Ovary (tissue), 9 donors: ENCODE measurements around the gene PIM2. TPM values are rescaled to one million over a fixed set of nuclear protein-coding genes. Genes with fewer than 3 reads are reported as not detected.

ENCODE experiments used
- DNase-seq, 5 donors: peaks; one replicate each; pipeline ENCODE4 v3.0.0-alpha.2; 2019 to 2020
- H3K27ac ChIP-seq, 2 donors: fragments of 200-600 bp; one replicate each; pipeline versions ENCODE4 v1.5.1 to v1.8.0; 2019 to 2022
- H3K27me3 ChIP-seq: fragments of 200-600 bp; one replicate; pipeline ENCODE4 v1.8.0; 2022
- H3K36me3 ChIP-seq: fragments of 200-600 bp; sonication (generic); one replicate; pipeline ENCODE4 v1.5.1; 2019
- H3K4me1 ChIP-seq: one replicate; pipeline ENCODE4 v1.8.1; 2013; ENCODE audit warnings: mild to moderate bottlenecking, moderate library complexity; ENCODE audit not compliant: insufficient read depth
- H3K4me3 ChIP-seq: fragments of 200-600 bp; sonication (generic); one replicate; pipeline ENCODE4 v1.5.1; 2017
- H3K9me3 ChIP-seq, 2 donors: fragments of 200-600 bp in 1 of 2; sonication (generic) in 1 of 2; one replicate each; pipeline versions ENCODE4 v1.5.1 to v1.8.1; 2013 to 2019; ENCODE audit warnings: mild to moderate bottlenecking in 1 of 2, moderate library complexity in 1 of 2
- EP300 ChIP-seq: sonication (generic); formaldehyde crosslinking; IDR thresholded peaks from one replicate; pipeline ENCODE4 v1.6.1; 2017; ENCODE audit warnings: antibody characterized with exemption
- POLR2A ChIP-seq: fragments of 450-650 bp; IDR thresholded peaks from one replicate; pipeline ENCODE4 v1.6.1; 2017; ENCODE audit warnings: antibody characterized with exemption, mild to moderate bottlenecking, moderate library complexity
- WGBS, 3 donors: extraction: QIAGEN DNeasy Blood & Tissue Kit in 1 of 3; methylation state at CpG; one replicate each; pipeline versions ENCODE4 v1.1.5 to v1.1.7; 2013 to 2017; 5-methylcytosine and 5-hydroxymethylcytosine counted together
- intact Hi-C, 4 donors: fragments of 100-400 bp; cut with DNase I; formaldehyde crosslinking; loops; one replicate each; pipeline versions ENCODE4 v1.11.0 to v1.15.1; 2022 to 2023
- polyA plus RNA-seq, 2 donors: library from polyadenylated mRNA; stranded (reverse); fragments of 200-250 nt in 1 of 2; fragments of 350-450 nt in 1 of 2; fragmentation: Illumina TruSeq in 1 of 2; extraction: RNeasy Lipid Tissue Mini Kit (QIAGEN cat#74804) in 1 of 2; gene quantifications; one replicate each; pipeline ENCODE4 v1.2.3, GENCODE V29; 2013 to 2014
- total RNA-seq, 7 donors: library from RNA; depleted of rRNA in 2 of 7; stranded (reverse); fragments of >200 nt in 2 of 7; fragmentation: NEBNext Ultra II Directional in 3 of 7; extraction: Animal tissue kit (Norgen Biotek cat#: 25700) in 3 of 7; gene quantifications; one replicate each; pipeline versions ENCODE4 v1.1.0 to v1.2.4, GENCODE V29; 2016 to 2023
- TF ChIP-seq, protein P1 (sequence below), 3 donors: fragments of 450-650 bp in 2 of 3; fragments of 200-600 bp in 1 of 3; IDR thresholded peaks; one replicate each; pipeline versions ENCODE4 v1.5.1 to v1.8.0; 2016 to 2022; ENCODE audit warnings: antibody characterized with exemption in 3 of 3, mild to moderate bottlenecking in 1 of 3
- donor health status: DM: no; HTN: no; CAD: no; lungs with moderate emphysema.
- donor health status: DM: no; HTN: no; CAD: no.
- donor health status: Bipolar disorder and iron deficiency.
- donor health status: DM: yes; HTN: yes; CAD: no.
- donor health status: DM: no; HTN: no; CAD: no.
- donor health status: DM: yes; HTN: yes; CAD: no.

PIM2 gene
- total and polyA plus RNA-seq, 9 donors, result 6.3 to 22.9 (median 8.9) TPM

DNA sequence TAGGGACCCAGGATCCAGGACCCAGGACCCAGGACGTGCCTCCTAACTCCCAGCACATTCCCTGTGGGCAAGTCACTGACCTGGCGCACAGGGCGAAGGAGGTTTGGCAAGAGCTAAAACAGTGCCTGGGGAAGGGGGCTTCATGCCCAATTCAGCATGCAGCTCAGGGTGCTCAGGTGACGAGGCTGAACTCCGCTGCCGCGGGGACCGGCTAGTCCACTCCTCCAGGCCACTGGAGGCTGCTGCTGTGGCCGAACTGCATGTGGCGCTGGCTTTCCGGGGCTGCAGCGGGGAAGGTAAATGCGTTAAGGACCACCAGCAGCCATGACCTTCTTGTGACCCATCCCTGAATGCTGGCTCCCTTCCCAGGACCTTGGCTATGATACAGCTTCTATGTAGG, 4.9 kb upstream of the PIM2 start:
- Histone ChIP-seq H3K27me3 (no peaks in the 10 kb centered on the region), H3K27ac (no peak overlapping the region), H3K4me3 (no peak overlapping the region), H3K36me3 (no peaks in the 10 kb centered on the region), H3K9me3 (no peaks in the 10 kb centered on the region), H3K4me1 (no peaks in the 10 kb centered on the region)
- TF ChIP-seq, protein P1, sequence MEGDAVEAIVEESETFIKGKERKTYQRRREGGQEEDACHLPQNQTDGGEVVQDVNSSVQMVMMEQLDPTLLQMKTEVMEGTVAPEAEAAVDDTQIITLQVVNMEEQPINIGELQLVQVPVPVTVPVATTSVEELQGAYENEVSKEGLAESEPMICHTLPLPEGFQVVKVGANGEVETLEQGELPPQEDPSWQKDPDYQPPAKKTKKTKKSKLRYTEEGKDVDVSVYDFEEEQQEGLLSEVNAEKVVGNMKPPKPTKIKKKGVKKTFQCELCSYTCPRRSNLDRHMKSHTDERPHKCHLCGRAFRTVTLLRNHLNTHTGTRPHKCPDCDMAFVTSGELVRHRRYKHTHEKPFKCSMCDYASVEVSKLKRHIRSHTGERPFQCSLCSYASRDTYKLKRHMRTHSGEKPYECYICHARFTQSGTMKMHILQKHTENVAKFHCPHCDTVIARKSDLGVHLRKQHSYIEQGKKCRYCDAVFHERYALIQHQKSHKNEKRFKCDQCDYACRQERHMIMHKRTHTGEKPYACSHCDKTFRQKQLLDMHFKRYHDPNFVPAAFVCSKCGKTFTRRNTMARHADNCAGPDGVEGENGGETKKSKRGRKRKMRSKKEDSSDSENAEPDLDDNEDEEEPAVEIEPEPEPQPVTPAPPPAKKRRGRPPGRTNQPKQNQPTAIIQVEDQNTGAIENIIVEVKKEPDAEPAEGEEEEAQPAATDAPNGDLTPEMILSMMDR (IDR thresholded peaks at IDR 0.05), result no peak
- no peak for TF ChIP-seq POLR2A
- no peak for TF ChIP-seq EP300
- WGBS, 3 donors, result 77 to 81% (median 78%) methylated on average over 11 to 13 of the region's 13 CpGs
- no peak for DNase-seq
- intact Hi-C loops, result no loop called here

- no peak for TF ChIP-seq EP300
- TF ChIP-seq POLR2A, result no peak
- TF ChIP-seq, protein P1 (IDR thresholded peaks at IDR 0.05), result no peak
- 66 to 77% (median 77%) methylated on average over 4 of the region's 4 CpGs for WGBS, 3 donors
- no peaks in the 10 kb centered on the region for H3K9me3 ChIP-seq
- H3K27ac ChIP-seq, result no peak overlapping the region
- DNase-seq, result no peak
- intact Hi-C loops, result no loop called here
- H3K4me1 ChIP-seq, result no peaks in the 10 kb centered on the region
- H3K27me3 ChIP-seq, result no peaks in the 10 kb centered on the region
- H3K36me3 ChIP-seq, result no peaks in the 10 kb centered on the region
- H3K4me3 ChIP-seq, result no peak overlapping the region
Observed at GRCh38 chrX:48920718-48921104, 1.9 kb upstream of the PIM2 start.

DNA sequence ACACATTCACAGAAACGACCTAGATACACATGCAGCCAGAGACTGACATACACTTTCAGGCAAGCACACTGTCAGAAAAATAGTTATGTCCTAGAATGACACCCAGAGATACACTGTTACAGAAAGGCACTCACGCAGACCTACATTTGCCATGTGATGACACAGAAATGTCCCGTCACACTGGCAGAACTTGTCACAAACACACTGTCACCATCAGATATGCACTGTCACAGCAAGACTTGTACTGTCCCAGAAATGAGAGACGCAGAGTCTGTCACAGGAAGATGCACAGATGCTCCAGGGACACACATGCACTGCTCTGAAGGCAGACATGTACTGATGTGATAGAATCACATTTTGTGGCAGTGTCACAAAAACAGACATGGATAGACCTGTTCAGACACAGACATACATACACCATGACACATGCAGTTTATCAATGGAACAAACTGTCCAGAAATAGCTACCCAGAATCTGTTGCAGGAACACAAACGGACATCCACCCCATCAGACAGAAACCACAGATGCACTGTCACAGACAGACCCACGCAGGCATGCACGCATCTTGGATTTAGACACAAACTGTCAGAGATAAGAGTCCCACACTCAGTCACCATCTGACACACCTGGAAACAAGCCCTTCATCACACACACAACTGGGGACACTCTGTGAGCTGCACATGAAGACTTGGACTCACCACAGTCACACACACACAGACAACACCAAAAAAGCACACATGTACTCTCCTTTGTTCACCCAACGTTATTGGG, 1.3 kb upstream of the PIM2 start:
- no peak overlapping the region for H3K4me3 ChIP-seq
- no peak for TF ChIP-seq EP300
- TF ChIP-seq, protein P1 (IDR thresholded peaks at IDR 0.05), result no peak
- no peak for TF ChIP-seq POLR2A
- DNase-seq, result no peak
- H3K27me3 ChIP-seq, result no peaks in the 10 kb centered on the region
- intact Hi-C loops, result no loop called here
- no peaks in the 10 kb centered on the region for H3K36me3 ChIP-seq
- H3K4me1 ChIP-seq, result no peaks in the 10 kb centered on the region
- H3K27ac ChIP-seq, result no peak overlapping the region
- H3K9me3 ChIP-seq, result no peaks in the 10 kb centered on the region
- WGBS, 3 donors, result 50 to 55% (median 51%) methylated on average over 8 of the region's 8 CpGs

DNA sequence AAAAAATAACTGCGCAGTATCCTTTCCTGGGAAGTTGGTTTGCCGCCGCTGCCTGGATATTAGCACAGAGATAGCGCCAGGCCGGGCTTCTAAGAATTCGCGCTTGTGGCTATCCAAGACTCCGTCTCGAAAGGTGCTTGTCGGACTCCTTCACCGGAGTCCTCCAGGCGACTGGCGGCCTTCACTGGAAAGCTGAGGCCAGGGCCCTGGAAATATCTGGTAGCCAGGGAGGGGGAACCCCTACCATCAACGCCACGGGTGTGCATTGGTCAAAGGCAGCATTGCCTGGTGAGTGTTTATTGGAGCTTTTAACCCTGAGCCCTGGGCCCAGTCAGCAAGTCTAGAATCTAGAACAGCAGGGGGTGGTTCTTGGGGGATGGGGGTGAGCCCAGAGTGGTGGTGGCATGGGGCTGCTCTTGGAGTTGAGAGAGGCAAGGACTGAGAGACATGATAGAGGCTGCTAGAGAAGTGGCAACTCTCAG, 577 bp upstream of the PIM2 start:
- WGBS, 3 donors, result 25 to 49% (median 33%) methylated on average over 15 of the region's 15 CpGs

More for the DNA sequence above, 577 bp upstream of the PIM2 start:
- Histone ChIP-seq H3K4me3 (peak overlapping the region; percentile 64), H3K27me3 (no peaks in the 10 kb centered on the region), H3K27ac (peak overlapping the region; percentile 5 to 83), H3K36me3 (no peaks in the 10 kb centered on the region), H3K9me3 (no peaks in the 10 kb centered on the region), H3K4me1 (no peaks in the 10 kb centered on the region)
- peak in 1 of 5 donors; percentile 24 for DNase-seq
- intact Hi-C loops, result no loop called here
- TF ChIP-seq POLR2A, result no peak
- no peak for TF ChIP-seq EP300
- TF ChIP-seq, protein P1 (IDR thresholded peaks at IDR 0.05), result no peak
